GOT3 (cell line): ENCODE measurements around the gene GABBR2.

ENCODE experiments used
- DNase-seq: peaks from one replicate; lab custom pipeline; 2025; ENCODE audit warnings: mixed read lengths; lab: John Stamatoyannopoulos, UW

Gene GABBR2

GRCh38 chr9:98402019-98402840 lies 306.5 kb downstream of the GABBR2 start:
- no peak for DNase-seq

- no peak for DNase-seq
These were observed 307.4 kb downstream of the GABBR2 start for GRCh38 chr9:98401140-98402018.

- no peak for DNase-seq
These were observed 308.6 kb downstream of the GABBR2 start for GRCh38 chr9:98399950-98400683.

- no peak for DNase-seq
These were observed 312.1 kb downstream of the GABBR2 start for GRCh38 chr9:98396656-98397055.

GRCh38 chr9:98396236-98396635 lies 312.5 kb downstream of the GABBR2 start:
- no peak for DNase-seq

- no peak for DNase-seq
These were observed 316.9 kb downstream of the GABBR2 start for GRCh38 chr9:98391867-98392266.

- DNase-seq = no peak
These were observed 317.3 kb downstream of the GABBR2 start for GRCh38 chr9:98391406-98391805.

- DNase-seq = no peak
These were observed 323.0 kb downstream of the GABBR2 start for GRCh38 chr9:98385751-98386150.

GRCh38 chr9:98383758-98384157 lies 325.0 kb downstream of the GABBR2 start:
- DNase-seq = no peak

- DNase-seq = no peak
These were observed 327.2 kb downstream of the GABBR2 start for GRCh38 chr9:98381311-98382103.

- DNase-seq = no peak
These were observed 328.6 kb downstream of the GABBR2 start for GRCh38 chr9:98380065-98380681.

- no peak for DNase-seq
These were observed 329.2 kb downstream of the GABBR2 start for GRCh38 chr9:98379572-98379971.

- no peak for DNase-seq
These were observed 329.9 kb downstream of the GABBR2 start for GRCh38 chr9:98378794-98379193.

- no peak for DNase-seq
These were observed 330.4 kb downstream of the GABBR2 start for GRCh38 chr9:98378206-98378780.

- DNase-seq = no peak
These were observed 333.5 kb downstream of the GABBR2 start for GRCh38 chr9:98375138-98375726.

- no peak for DNase-seq
These were observed 334.2 kb downstream of the GABBR2 start for GRCh38 chr9:98374385-98375051.

- DNase-seq = no peak
These were observed 335.1 kb downstream of the GABBR2 start for GRCh38 chr9:98373609-98374008.

GRCh38 chr9:98372077-98372836 lies 336.5 kb downstream of the GABBR2 start:
- no peak for DNase-seq

GRCh38 chr9:98370976-98371315 lies 337.8 kb downstream of the GABBR2 start:
- DNase-seq = no peak
